Stomach (tissue), 4 donors: ENCODE results near the gene DYSF.

ENCODE experiments used
- EP300 ChIP-seq: sonication (generic); formaldehyde crosslinking; IDR thresholded peaks from one replicate; pipeline ENCODE4 v1.6.1; 2017; ENCODE audit warnings: antibody characterized with exemption
- POLR2A ChIP-seq, 4 donors: fragments of 450-650 bp; IDR thresholded peaks; one replicate each; pipeline ENCODE4 v1.6.1; 2016; ENCODE audit warnings: antibody characterized with exemption in 4 of 4, control low read depth in 2 of 4, mild to moderate bottlenecking in 1 of 4, moderate library complexity in 1 of 4
- POLR2AphosphoS5 ChIP-seq, 3 donors: sonication (generic); formaldehyde crosslinking; IDR thresholded peaks; one replicate each; pipeline ENCODE4 v1.6.1; 2016; ENCODE audit warnings: antibody characterized with exemption in 3 of 3
- TF ChIP-seq, protein P1 (sequence below), 7 experiments: fragments of 450-650 bp in 4 of 7; fragments of 200-600 bp in 3 of 7; sonication (generic) in 3 of 7; IDR thresholded peaks; one replicate each; pipeline ENCODE4 v1.5.1; 2016 to 2019; ENCODE audit warnings: antibody characterized with exemption in 7 of 7, control low read depth in 2 of 7, mild to moderate bottlenecking in 1 of 7

DNA sequence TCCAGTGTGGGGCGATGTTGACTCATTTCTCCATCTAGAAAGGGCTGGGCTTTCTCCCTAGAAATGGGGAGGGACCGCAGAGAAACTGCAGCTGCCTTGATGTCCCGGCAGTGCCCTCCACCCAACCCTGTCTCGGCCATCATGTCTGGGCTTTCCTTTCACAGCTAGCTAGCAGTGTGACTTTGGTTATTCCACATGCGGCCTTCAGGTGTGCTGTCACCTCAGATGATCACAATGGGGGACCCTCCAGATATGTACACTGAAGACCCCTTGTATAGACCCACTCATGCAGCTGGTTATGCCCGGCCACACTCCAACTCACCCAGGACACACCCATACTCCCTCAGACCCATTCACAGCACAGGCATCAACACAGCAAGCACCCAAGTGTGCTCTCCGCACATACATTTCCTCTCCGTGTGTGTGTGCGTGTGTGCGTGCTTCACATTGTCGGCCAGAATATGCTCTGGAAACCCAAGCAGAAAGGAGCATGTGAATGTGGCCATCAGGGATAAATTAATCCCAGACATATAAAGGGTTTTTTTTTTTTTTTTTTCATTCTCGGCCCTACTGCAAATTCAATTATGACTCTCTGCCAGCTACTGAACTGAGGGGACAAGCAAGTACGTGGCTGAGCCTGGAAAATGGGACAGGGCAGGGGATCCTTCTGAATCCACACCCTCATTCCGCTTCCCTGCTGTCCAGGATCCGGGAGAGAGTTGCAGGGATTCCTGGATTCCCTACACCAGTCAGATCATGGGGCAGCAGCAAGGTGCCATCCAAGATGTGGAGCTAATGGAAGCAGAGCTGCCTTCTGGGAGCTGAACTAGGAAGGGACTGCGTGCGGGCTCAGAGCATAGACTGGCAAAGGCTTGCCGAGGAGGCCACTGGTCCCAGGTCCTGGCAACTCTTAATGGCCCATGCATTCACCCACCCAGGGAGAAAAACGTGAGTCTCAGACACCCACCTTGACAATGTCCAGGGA is 240.2 kb downstream of the DYSF start:
- TF ChIP-seq, protein P1, sequence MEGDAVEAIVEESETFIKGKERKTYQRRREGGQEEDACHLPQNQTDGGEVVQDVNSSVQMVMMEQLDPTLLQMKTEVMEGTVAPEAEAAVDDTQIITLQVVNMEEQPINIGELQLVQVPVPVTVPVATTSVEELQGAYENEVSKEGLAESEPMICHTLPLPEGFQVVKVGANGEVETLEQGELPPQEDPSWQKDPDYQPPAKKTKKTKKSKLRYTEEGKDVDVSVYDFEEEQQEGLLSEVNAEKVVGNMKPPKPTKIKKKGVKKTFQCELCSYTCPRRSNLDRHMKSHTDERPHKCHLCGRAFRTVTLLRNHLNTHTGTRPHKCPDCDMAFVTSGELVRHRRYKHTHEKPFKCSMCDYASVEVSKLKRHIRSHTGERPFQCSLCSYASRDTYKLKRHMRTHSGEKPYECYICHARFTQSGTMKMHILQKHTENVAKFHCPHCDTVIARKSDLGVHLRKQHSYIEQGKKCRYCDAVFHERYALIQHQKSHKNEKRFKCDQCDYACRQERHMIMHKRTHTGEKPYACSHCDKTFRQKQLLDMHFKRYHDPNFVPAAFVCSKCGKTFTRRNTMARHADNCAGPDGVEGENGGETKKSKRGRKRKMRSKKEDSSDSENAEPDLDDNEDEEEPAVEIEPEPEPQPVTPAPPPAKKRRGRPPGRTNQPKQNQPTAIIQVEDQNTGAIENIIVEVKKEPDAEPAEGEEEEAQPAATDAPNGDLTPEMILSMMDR (IDR thresholded peaks at IDR 0.05), result no peak
- TF ChIP-seq POLR2A (IDR thresholded peaks at IDR 0.05) (no peak), POLR2AphosphoS5 (IDR thresholded peaks at IDR 0.05) (no peak), EP300 (no peak)
